ENCODE measurements around the gene ARHGEF12.

The ARHGEF12 gene

DNA sequence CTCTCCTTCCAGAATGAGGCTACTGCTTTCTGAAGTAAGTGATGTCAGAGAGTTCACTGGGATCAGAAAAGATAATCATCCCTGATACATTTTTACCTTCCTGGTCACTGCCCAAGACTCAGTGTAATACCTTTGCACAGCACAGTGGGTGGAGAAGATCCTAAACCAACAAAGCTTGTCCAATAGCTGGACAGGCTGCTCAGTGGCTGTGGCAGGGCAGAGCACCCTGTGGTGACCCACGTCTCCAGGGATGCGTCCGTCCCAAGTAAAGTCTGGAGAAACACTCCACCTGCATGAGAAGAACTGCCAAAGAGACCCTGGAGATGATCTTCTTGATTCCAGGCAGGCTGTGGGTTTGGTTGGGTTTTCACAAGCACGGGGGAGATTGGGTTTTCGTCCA lies 42.1 kb upstream of the ARHGEF12 start:
- in situ Hi-C loops (cut with HindIII; ENCODE audit: low sequenced_read_pairs): no loop called here
- no peak for DNase-seq (ENCODE audit: low read depth, low spot score)
- TF ChIP-seq, protein P1, sequence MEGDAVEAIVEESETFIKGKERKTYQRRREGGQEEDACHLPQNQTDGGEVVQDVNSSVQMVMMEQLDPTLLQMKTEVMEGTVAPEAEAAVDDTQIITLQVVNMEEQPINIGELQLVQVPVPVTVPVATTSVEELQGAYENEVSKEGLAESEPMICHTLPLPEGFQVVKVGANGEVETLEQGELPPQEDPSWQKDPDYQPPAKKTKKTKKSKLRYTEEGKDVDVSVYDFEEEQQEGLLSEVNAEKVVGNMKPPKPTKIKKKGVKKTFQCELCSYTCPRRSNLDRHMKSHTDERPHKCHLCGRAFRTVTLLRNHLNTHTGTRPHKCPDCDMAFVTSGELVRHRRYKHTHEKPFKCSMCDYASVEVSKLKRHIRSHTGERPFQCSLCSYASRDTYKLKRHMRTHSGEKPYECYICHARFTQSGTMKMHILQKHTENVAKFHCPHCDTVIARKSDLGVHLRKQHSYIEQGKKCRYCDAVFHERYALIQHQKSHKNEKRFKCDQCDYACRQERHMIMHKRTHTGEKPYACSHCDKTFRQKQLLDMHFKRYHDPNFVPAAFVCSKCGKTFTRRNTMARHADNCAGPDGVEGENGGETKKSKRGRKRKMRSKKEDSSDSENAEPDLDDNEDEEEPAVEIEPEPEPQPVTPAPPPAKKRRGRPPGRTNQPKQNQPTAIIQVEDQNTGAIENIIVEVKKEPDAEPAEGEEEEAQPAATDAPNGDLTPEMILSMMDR (IDR thresholded peaks at IDR 0.05; ENCODE audit: low read depth, low read length): no peak
- no peak overlapping the region for H3K4me3 ChIP-seq (ENCODE audit: low read depth, low read length)

GRCh38 chr11:120295099-120295498 lies 41.1 kb upstream of the ARHGEF12 start:
- H3K4me3 ChIP-seq (ENCODE audit: low read depth, low read length): no peak overlapping the region
- no peak for DNase-seq (ENCODE audit: low read depth, low spot score)
- TF ChIP-seq, protein P1 (IDR thresholded peaks at IDR 0.05; ENCODE audit: low read depth, low read length): no peak
- in situ Hi-C loops (cut with HindIII; ENCODE audit: low sequenced_read_pairs): no loop called here

- TF ChIP-seq, protein P1 (IDR thresholded peaks at IDR 0.05; ENCODE audit: low read depth, low read length): no peak
- DNase-seq (ENCODE audit: low read depth, low spot score): no peak
- in situ Hi-C loops (cut with HindIII; ENCODE audit: low sequenced_read_pairs): no loop called here
- no peak overlapping the region for H3K4me3 ChIP-seq (ENCODE audit: low read depth, low read length)
These were observed 39.7 kb upstream of the ARHGEF12 start for GRCh38 chr11:120296554-120296953.

GRCh38 chr11:120298461-120298860 lies 37.8 kb upstream of the ARHGEF12 start:
- no peak for DNase-seq (ENCODE audit: low read depth, low spot score)
- TF ChIP-seq, protein P1 (IDR thresholded peaks at IDR 0.05; ENCODE audit: low read depth, low read length): no peak
- in situ Hi-C loops (cut with HindIII; ENCODE audit: low sequenced_read_pairs): no loop called here
- H3K4me3 ChIP-seq (ENCODE audit: low read depth, low read length): no peak overlapping the region

DNA sequence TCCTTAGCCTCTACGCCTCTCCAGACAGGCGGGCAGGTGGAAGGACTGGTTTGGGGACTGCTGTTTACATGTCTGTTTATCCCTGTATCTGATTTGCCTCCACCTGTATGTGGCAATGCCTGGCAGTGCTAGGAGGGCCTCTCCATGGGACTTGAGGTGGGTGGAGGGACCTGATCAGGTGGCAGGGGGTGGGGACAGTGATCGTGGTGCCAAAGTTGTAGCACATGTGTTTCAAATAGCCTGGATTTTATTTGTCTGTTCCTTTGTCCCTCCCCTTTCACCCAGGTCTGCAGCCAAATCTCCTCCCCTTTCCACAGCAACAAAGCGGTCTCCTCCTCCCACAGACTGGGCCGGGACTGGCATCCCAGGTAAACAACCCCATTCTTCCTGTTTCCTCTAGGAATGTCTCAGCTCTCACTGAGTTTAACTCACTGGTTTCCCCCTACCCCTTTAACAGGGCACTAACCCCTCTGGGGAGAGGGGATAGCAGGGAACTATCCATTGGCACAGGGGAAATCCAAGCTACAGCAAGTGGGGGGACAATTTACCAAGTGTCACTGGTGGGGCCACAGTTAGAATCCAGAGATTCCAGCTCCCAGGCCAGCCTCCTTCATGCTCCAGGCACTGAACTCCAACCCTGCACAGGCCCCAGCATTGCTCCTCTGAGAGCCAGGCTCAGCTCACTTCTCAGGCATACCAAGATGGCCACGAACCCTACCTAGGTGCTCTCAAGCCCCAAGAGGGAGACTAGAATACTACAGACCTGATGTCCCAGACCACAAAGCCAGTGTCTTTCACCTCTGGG lies 34.0 kb upstream of the ARHGEF12 start:
- H3K4me3 ChIP-seq (ENCODE audit: low read depth, low read length): no peak overlapping the region
- in situ Hi-C loops (cut with HindIII; ENCODE audit: low sequenced_read_pairs): no loop called here
- no peak for DNase-seq (ENCODE audit: low read depth, low spot score)
- TF ChIP-seq, protein P1 (IDR thresholded peaks at IDR 0.05; ENCODE audit: low read depth, low read length): no peak

- in situ Hi-C loops (cut with HindIII; ENCODE audit: low sequenced_read_pairs): no loop called here
- DNase-seq (ENCODE audit: low read depth, low spot score): peak; percentile 71
- TF ChIP-seq, protein P1 (IDR thresholded peaks at IDR 0.05; ENCODE audit: low read depth, low read length): peak; percentile 99
- H3K4me3 ChIP-seq (ENCODE audit: low read depth, low read length): no peak overlapping the region
These were observed 33.1 kb upstream of the ARHGEF12 start for GRCh38 chr11:120303004-120303637.
